Cardiac muscle cell (in vitro differentiated cells and primary cell): ENCODE measurements around the gene RTP5. TPM values are rescaled to one million over a fixed set of nuclear protein-coding genes. Genes with fewer than 3 reads are reported as not detected.

Experiments used
- DNase-seq, 2 donors: peaks; one replicate each; pipeline versions ENCODE4 v3.0.0 to v3.0.0-alpha.2; 2010 to 2017; ENCODE audit warnings: low read depth in 1 of 2, low spot score in 1 of 2
- H3K27ac ChIP-seq: fragments of 200-600 bp; sonication (generic); 2 replicates; pipeline ENCODE4 v1.5.1; 2016
- H3K27me3 ChIP-seq: fragments of 200-600 bp; sonication (generic); 2 replicates; pipeline ENCODE4 v1.6.0; 2016; ENCODE audit warnings: control low read depth
- H3K36me3 ChIP-seq: fragments of 200-600 bp; sonication (generic); 2 replicates; pipeline ENCODE4 v1.5.1; 2016; ENCODE audit warnings: control low read depth
- H3K4me1 ChIP-seq: fragments of 200-600 bp; sonication (generic); 2 replicates; pipeline ENCODE4 v1.8.1; 2017; ENCODE audit warnings: low read depth, mild to moderate bottlenecking, mixed run types
- H3K4me3 ChIP-seq: fragments of 200-600 bp; sonication (generic); 2 replicates; pipeline ENCODE4 v1.5.1; 2016; ENCODE audit warnings: mild to moderate bottlenecking
- H3K9me3 ChIP-seq: fragments of 200-600 bp; sonication (generic); 2 replicates; pipeline ENCODE4 v1.5.1; 2017; ENCODE audit warnings: low read depth, mild to moderate bottlenecking, control low read depth
- CTCF ChIP-seq: IDR thresholded peaks from 2 replicates; pipeline ENCODE4 v1.5.1; 2012; ENCODE audit warnings: low read depth, mild to moderate bottlenecking, low read length
- polyA plus RNA-seq: library from polyadenylated mRNA; unstranded; fragments of >200 nt; fragmentation: Nextera tagmentation; extraction: Ambion mirVana; gene quantifications from 2 replicates; pipeline ENCODE4 v1.2.1, GENCODE V29; 2016
- total RNA-seq: library from RNA; depleted of rRNA; stranded (reverse); fragments of >200 nt; gene quantifications from 2 replicates; pipeline ENCODE4 v1.2.3, GENCODE V29; 2016

RTP5 gene
- total and polyA plus RNA-seq, 2 experiments from 2014 or later, result not detected

GRCh38 chr2:241853651-241854341 is 15.7 kb upstream of the RTP5 start:
- no peaks in the 10 kb centered on the region for H3K36me3 ChIP-seq
- TF ChIP-seq CTCF, result no peak
- DNase-seq, result no peak
- no peak overlapping the region for H3K27ac ChIP-seq
- no peaks in the 10 kb centered on the region for H3K9me3 ChIP-seq
- no peak overlapping the region for H3K4me3 ChIP-seq
- H3K4me1 ChIP-seq, result no peaks in the 10 kb centered on the region
- H3K27me3 ChIP-seq, result no peaks in the 10 kb centered on the region

- no peak overlapping the region for H3K27ac ChIP-seq
- H3K4me3 ChIP-seq, result no peak overlapping the region
- DNase-seq, result peak in 1 of 2 donors; percentile 48
- no peaks in the 10 kb centered on the region for H3K36me3 ChIP-seq
- no peaks in the 10 kb centered on the region for H3K27me3 ChIP-seq
- no peaks in the 10 kb centered on the region for H3K9me3 ChIP-seq
- no peak for TF ChIP-seq CTCF
- no peaks in the 10 kb centered on the region for H3K4me1 ChIP-seq
Measured at GRCh38 chr2:241854342-241855244, 14.9 kb upstream of the RTP5 start.

DNA sequence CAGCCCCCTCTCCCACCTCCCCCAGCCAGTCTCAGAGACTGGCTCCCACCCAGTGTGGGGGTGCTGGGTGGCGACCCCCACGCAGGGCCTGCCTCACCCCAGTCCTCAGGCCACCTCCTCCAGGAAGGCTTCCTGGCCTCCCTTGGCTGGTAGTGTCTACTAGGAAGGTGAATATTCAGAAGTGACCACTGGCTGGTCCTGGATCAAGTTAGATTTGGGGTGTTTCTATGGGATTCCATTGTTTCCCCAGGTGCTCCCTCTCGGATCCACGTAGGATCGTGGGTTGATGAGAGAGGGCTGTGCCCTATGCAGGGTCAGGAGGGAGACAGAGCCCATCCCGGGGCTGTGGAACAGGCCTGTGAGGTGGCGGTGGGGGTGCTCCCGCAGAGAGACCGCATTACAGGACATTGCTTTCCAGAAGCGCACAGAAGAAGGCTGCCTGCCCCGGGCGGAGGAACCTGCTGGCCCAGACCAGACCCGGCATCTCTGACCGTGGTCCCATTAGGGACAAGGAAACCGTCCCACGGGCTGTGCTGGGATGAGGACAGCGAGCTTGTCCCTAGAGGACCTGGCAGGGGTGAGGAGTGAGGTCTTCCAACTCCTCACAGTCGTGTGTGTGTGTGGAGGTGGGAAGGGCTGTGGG is 14.2 kb upstream of the RTP5 start:
- Histone ChIP-seq H3K27ac (no peak overlapping the region), H3K4me3 (no peak overlapping the region), H3K27me3 (no peaks in the 10 kb centered on the region), H3K4me1 (no peaks in the 10 kb centered on the region), H3K9me3 (no peaks in the 10 kb centered on the region), H3K36me3 (no peaks in the 10 kb centered on the region)
- TF ChIP-seq CTCF, result no peak
- no peak for DNase-seq

- DNase-seq, result no peak
- no peaks in the 10 kb centered on the region for H3K9me3 ChIP-seq
- H3K4me1 ChIP-seq, result no peaks in the 10 kb centered on the region
- no peak for TF ChIP-seq CTCF
- H3K36me3 ChIP-seq, result no peaks in the 10 kb centered on the region
- H3K27ac ChIP-seq, result no peak overlapping the region
- H3K4me3 ChIP-seq, result no peak overlapping the region
- no peaks in the 10 kb centered on the region for H3K27me3 ChIP-seq
Measured at GRCh38 chr2:241855888-241856422, 13.6 kb upstream of the RTP5 start.

GRCh38 chr2:241857041-241857541 is 12.4 kb upstream of the RTP5 start:
- Histone ChIP-seq H3K4me3 (no peak overlapping the region), H3K36me3 (no peaks in the 10 kb centered on the region), H3K9me3 (no peaks in the 10 kb centered on the region), H3K4me1 (no peaks in the 10 kb centered on the region), H3K27me3 (no peaks in the 10 kb centered on the region), H3K27ac (no peak overlapping the region)
- no peak for DNase-seq
- no peak for TF ChIP-seq CTCF
